Chondrocyte (in vitro differentiated cells): ENCODE measurements around the gene RALGPS1. TPM values are rescaled to one million over a fixed set of nuclear protein-coding genes. Genes with fewer than 3 reads are reported as not detected.

ENCODE experiments used
- DNase-seq: peaks from one replicate; pipeline ENCODE4 v3.0.0; 2021; ENCODE audit warnings: mixed read lengths, low spot score
- H3K27ac Mint-ChIP-seq: one replicate; pipeline ENCODE4 v1.8.0; 2021; ENCODE audit warnings: mild to moderate bottlenecking, moderate library complexity, mixed read lengths; ENCODE audit not compliant: unreplicated experiment
- H3K27me3 Mint-ChIP-seq: 2 replicates; pipeline ENCODE4 v1.8.0; 2021; ENCODE audit warnings: low read depth, mixed read lengths
- H3K36me3 Mint-ChIP-seq: 2 replicates; pipeline ENCODE4 v1.8.0; 2021; ENCODE audit warnings: low read depth, mixed read lengths
- H3K4me1 Mint-ChIP-seq: 2 replicates; pipeline ENCODE4 v1.8.0; 2021; ENCODE audit warnings: low read depth, mild to moderate bottlenecking, mixed read lengths
- H3K4me3 Mint-ChIP-seq: one replicate; pipeline ENCODE4 v1.8.0; 2021; ENCODE audit warnings: mild to moderate bottlenecking, moderate library complexity, mixed read lengths; ENCODE audit not compliant: unreplicated experiment
- H3K9me3 Mint-ChIP-seq: 2 replicates; pipeline ENCODE4 v1.8.0; 2021; ENCODE audit warnings: low read depth, mixed read lengths
- CTCF ChIP-seq: fragments of 200-600 bp; sonication (generic); IDR thresholded peaks from 2 replicates; pipeline ENCODE4 v1.5.0; 2021; ENCODE audit warnings: antibody characterized with exemption, mild to moderate bottlenecking, moderate library complexity
- total RNA-seq: library from RNA; stranded (reverse); gene quantifications from 3 replicates; pipeline ENCODE4 v1.2.1, GENCODE V29; 2021

The RALGPS1 gene
- total RNA-seq, 1 donor from 2014 or later, result 8.1 TPM

GRCh38 chr9:126938327-126938726 lies 23.7 kb downstream of the RALGPS1 start:
- TF ChIP-seq CTCF, result no peak
- Mint-ChIP-seq H3K27me3 (no peaks in the 10 kb centered on the region), H3K9me3 (no peaks in the 10 kb centered on the region), H3K4me1 (peaks cover 5% of the 10 kb centered on the region), H3K4me3 (no peak overlapping the region), H3K36me3 (no peaks in the 10 kb centered on the region), H3K27ac (no peak overlapping the region)
- DNase-seq, result no peak

GRCh38 chr9:126939821-126940221 lies 25.2 kb downstream of the RALGPS1 start:
- Mint-ChIP-seq H3K4me3 (no peak overlapping the region), H3K27me3 (no peaks in the 10 kb centered on the region), H3K9me3 (no peaks in the 10 kb centered on the region), H3K36me3 (no peaks in the 10 kb centered on the region), H3K4me1 (peaks cover 5% of the 10 kb centered on the region), H3K27ac (no peak overlapping the region)
- no peak for TF ChIP-seq CTCF
- no peak for DNase-seq

GRCh38 chr9:126942399-126942798 lies 27.8 kb downstream of the RALGPS1 start:
- Mint-ChIP-seq H3K27ac (no peak overlapping the region), H3K27me3 (no peaks in the 10 kb centered on the region), H3K4me3 (no peak overlapping the region), H3K9me3 (no peaks in the 10 kb centered on the region), H3K36me3 (no peaks in the 10 kb centered on the region), H3K4me1 (peaks cover 5% of the 10 kb centered on the region)
- no peak for DNase-seq
- no peak for TF ChIP-seq CTCF

- H3K36me3 Mint-ChIP-seq, result no peaks in the 10 kb centered on the region
- no peak overlapping the region for H3K27ac Mint-ChIP-seq
- H3K27me3 Mint-ChIP-seq, result no peaks in the 10 kb centered on the region
- TF ChIP-seq CTCF, result no peak
- no peaks in the 10 kb centered on the region for H3K9me3 Mint-ChIP-seq
- H3K4me3 Mint-ChIP-seq, result no peak overlapping the region
- no peak for DNase-seq
- peaks cover 2% of the 10 kb centered on the region for H3K4me1 Mint-ChIP-seq
These were observed 31.1 kb downstream of the RALGPS1 start for GRCh38 chr9:126945682-126946081.

- DNase-seq, result no peak
- H3K9me3 Mint-ChIP-seq, result no peaks in the 10 kb centered on the region
- no peaks in the 10 kb centered on the region for H3K27me3 Mint-ChIP-seq
- H3K4me1 Mint-ChIP-seq, result peaks cover under 1% of the 10 kb centered on the region
- H3K36me3 Mint-ChIP-seq, result no peaks in the 10 kb centered on the region
- H3K27ac Mint-ChIP-seq, result no peak overlapping the region
- H3K4me3 Mint-ChIP-seq, result no peak overlapping the region
- no peak for TF ChIP-seq CTCF
These were observed 32.9 kb downstream of the RALGPS1 start for GRCh38 chr9:126947529-126947928.
